Measurements from ENCODE around the gene EYS. TPM values are rescaled to one million over a fixed set of nuclear protein-coding genes. Genes with fewer than 3 reads are reported as not detected.

EYS gene
- total RNA-seq, 4 donors from 2014 or later: 0.12 to 1.4 (median 0.22) TPM

- no peak for TF ChIP-seq CTCF (IDR thresholded peaks at IDR 0.05)
- ATAC-seq (ENCODE audit: low FRiP score) (no peak), DNase-seq (ENCODE audit: low spot score) (no peak)
Measured at GRCh38 chr6:64602993-64603392, 1104.0 kb downstream of the EYS start.

GRCh38 chr6:64591676-64592036 is 1115.4 kb downstream of the EYS start:
- ATAC-seq (ENCODE audit: low FRiP score): no peak
- TF ChIP-seq CTCF (IDR thresholded peaks at IDR 0.05): no peak
- no peak for DNase-seq (ENCODE audit: low spot score)

DNA sequence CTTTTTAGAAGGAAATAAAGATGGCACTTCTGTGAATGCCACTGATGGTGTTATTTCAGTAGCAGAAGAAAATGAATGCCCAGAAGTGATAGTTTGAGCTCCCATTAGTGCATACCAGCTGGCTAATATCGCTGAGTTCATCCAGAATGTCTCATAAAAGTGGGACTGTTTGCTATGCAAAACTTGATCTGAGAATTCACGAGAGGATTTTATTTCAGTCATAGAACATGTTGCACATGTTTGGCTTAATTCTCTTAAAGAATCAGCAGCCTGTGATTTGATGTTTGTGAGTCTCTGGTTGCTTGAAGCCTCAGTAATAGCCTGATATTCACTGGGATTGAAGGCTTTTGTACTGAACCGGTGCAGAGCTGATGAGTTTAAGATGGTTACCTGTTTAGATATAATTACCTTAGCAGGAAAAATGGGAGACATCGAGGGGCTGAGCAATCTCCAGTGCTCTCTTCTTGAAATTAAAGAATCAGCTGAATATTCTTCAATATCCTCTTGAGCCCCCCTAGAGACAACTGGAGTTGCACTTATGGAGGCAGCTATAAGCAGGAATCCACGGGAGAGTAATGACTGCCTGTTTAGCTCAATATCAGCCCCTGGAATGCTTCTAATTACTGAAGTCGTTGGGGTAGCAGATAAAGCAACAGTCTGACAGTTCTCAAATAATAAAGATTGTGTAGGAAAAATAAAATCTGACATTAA is 1115.9 kb downstream of the EYS start:
- no peak for TF ChIP-seq CTCF (IDR thresholded peaks at IDR 0.05)
- no peak for DNase-seq (ENCODE audit: low spot score)
- no peak for ATAC-seq (ENCODE audit: low FRiP score)

DNA sequence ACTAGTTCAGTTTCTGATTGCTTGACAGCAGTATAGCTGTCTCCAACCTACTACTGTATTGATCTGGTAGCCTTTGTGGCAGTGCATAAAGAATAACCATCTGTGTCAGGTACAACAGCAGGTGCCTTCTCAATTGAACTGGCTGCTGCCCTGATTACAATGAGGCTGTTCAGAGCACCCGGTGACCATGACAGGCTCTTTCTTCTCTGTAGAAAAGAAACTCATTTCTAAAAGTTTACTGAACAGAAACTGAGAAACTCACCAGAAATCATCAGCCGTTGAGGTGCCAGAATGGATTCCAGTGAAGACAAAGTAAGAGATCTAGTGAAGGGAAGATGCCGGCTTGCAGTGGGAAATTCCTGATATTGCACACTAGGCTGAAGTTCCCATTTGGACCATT is 1117.1 kb downstream of the EYS start:
- no peak for TF ChIP-seq CTCF (IDR thresholded peaks at IDR 0.05)
- ATAC-seq (ENCODE audit: low FRiP score) (no peak), DNase-seq (ENCODE audit: low spot score) (no peak)

DNA sequence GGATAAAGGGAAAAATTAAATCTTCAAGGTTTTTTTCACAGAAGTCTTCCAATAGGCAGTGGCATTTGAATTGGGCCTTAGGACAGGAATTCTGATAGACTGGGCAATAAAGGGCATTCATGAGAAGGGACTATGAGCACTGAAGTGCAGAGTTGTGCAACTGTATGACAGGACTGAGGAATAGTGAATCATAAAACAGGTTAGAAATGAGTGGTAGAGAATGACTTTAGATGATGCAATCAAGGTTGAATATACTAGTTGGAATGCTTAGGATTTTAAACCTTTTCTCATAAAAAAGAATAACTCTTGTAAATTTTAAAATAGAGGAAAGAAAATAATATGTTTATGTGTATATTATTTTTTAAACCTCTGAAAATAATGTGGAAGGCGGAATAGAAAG is 1126.7 kb downstream of the EYS start:
- DNase-seq (ENCODE audit: low spot score) (no peak), ATAC-seq (ENCODE audit: low FRiP score) (no peak)
- TF ChIP-seq CTCF (IDR thresholded peaks at IDR 0.05): no peak

DNA sequence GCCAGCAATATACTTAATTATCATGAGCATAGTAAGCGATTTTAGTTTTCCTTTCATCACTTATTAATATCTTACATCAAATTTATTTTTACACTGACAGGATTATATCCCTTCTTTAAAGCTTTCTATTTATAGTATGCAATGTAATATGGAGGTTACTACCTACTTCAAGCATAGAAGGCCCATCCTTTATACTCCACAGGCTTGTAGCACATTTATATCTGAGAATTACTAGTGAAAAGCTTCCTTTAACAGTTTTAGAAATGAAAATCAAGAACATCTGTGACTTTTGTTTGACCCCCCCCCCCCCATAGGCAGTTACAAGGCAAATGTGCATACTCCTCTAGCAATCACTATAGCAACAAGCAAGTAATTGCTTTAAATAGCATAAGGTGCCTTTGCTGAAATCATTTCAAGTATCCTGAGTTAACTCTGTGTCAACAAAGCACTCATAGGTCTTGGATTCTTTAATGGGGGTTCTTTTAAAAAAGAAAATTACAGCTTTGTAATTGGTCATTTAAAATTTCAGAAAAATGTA is 1153.7 kb downstream of the EYS start:
- TF ChIP-seq CTCF (IDR thresholded peaks at IDR 0.05): no peak

GRCh38 chr6:64547594-64548268 is 1159.3 kb downstream of the EYS start:
- TF ChIP-seq CTCF (IDR thresholded peaks at IDR 0.05): no peak
- ATAC-seq (ENCODE audit: low FRiP score) (no peak), DNase-seq (ENCODE audit: low spot score) (no peak)

More for the DNA sequence above, 1153.7 kb downstream of the EYS start:
- DNase-seq (ENCODE audit: low spot score) (no peak), ATAC-seq (ENCODE audit: low FRiP score) (no peak)

All from omental fat pad (tissue), 4 donors.